WTC11 (cell line): Measurements from ENCODE around the gene EDEM2.

Source experiments
- CBFB ChIP-seq: sonication (generic); formaldehyde crosslinking; IDR thresholded peaks from 2 replicates; pipeline ENCODE4 v1.8.1; 2022; ENCODE audit warnings: mild to moderate bottlenecking, low read depth, missing genetic modification reagents
- CTCF ChIP-seq: fragments of 200-600 bp; IDR thresholded peaks from 2 replicates; pipeline ENCODE4 v1.8.0; 2022; ENCODE audit warnings: antibody characterized with exemption
- MAX ChIP-seq: sonication (generic); formaldehyde crosslinking; IDR thresholded peaks from 2 replicates; pipeline ENCODE4 v1.8.0; 2022; ENCODE audit warnings: mild to moderate bottlenecking, missing genetic modification reagents
- MYBL2 ChIP-seq: sonication (generic); formaldehyde crosslinking; IDR thresholded peaks from 2 replicates; pipeline ENCODE4 v1.8.1; 2023; ENCODE audit warnings: mild to moderate bottlenecking, moderate library complexity, missing genetic modification reagents
- NFE2L1 ChIP-seq: sonication (generic); formaldehyde crosslinking; IDR thresholded peaks from 2 replicates; pipeline ENCODE4 v1.8.1; 2023; ENCODE audit warnings: missing genetic modification reagents
- NR3C1 ChIP-seq: sonication (generic); formaldehyde crosslinking; conservative IDR thresholded peaks from 2 replicates; pipeline ENCODE4 v1.8.1; 2023; ENCODE audit warnings: low read depth, mild to moderate bottlenecking, missing genetic modification reagents
- SP1 ChIP-seq: sonication (generic); formaldehyde crosslinking; conservative IDR thresholded peaks from 2 replicates; pipeline ENCODE4 v1.8.1; 2022; ENCODE audit warnings: missing genetic modification reagents
- TCF7 ChIP-seq: sonication (generic); formaldehyde crosslinking; IDR thresholded peaks from 2 replicates; pipeline ENCODE4 v1.8.0; 2022; ENCODE audit warnings: mild to moderate bottlenecking, low read depth, missing genetic modification reagents, moderate library complexity
- TEAD4 ChIP-seq: sonication (generic); formaldehyde crosslinking; IDR thresholded peaks from 2 replicates; pipeline ENCODE4 v1.8.0; 2022; ENCODE audit warnings: mild to moderate bottlenecking, missing genetic modification reagents
- ZNF423 ChIP-seq: fragments of 250-450 bp; sonication (Bioruptor Pico); IDR thresholded peaks from 2 replicates; pipeline ENCODE4 v2.1.2; 2022; ENCODE audit warnings: mild to moderate bottlenecking, moderate library complexity
- ZNF512 ChIP-seq: sonication (generic); formaldehyde crosslinking; IDR thresholded peaks from 2 replicates; pipeline ENCODE4 v1.8.1; 2022; ENCODE audit warnings: missing genetic modification reagents, borderline replicate concordance
- TF ChIP-seq, protein P1 (sequence below): sonication (generic); formaldehyde crosslinking; IDR thresholded peaks from 2 replicates; pipeline ENCODE4 v1.8.1; 2023; ENCODE audit warnings: mild to moderate bottlenecking, missing genetic modification reagents, borderline replicate concordance
- TF ChIP-seq, protein P2 (sequence below): sonication (generic); formaldehyde crosslinking; IDR thresholded peaks from 2 replicates; pipeline ENCODE4 v1.8.0; 2022; ENCODE audit warnings: mild to moderate bottlenecking, missing genetic modification reagents

DNA sequence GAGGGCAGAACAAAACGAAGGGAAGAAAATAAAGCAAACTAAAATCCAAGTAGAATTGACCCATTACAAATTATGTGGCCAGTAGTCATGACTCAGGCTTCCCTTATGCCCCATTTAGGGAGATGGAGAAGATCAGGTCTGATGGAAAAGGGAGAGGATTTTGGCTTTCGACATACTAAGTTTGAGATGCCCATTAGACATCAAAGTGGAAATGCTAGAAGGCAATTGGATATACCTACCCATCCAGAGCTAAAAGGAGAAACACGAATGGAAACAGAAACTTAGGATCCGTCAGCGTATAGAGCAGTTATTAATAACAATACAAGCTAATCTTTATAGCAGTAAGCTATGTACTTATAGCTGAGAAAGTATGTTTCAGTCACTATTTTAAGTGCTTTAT is 59.3 kb downstream of the EDEM2 start:
- TF ChIP-seq CTCF (no peak), CBFB (CRISPR knock-in tag) (no peak), TEAD4 (CRISPR knock-in tag) (no peak), ZNF423 (CRISPR knock-in tag) (no peak), SP1 (CRISPR knock-in tag) (no peak), NFE2L1 (CRISPR knock-in tag) (no peak), NR3C1 (no peak), TCF7 (CRISPR knock-in tag) (no peak), MAX (no peak), MYBL2 (CRISPR knock-in tag) (no peak), ZNF512 (CRISPR knock-in tag) (no peak)
- TF ChIP-seq, protein P1, sequence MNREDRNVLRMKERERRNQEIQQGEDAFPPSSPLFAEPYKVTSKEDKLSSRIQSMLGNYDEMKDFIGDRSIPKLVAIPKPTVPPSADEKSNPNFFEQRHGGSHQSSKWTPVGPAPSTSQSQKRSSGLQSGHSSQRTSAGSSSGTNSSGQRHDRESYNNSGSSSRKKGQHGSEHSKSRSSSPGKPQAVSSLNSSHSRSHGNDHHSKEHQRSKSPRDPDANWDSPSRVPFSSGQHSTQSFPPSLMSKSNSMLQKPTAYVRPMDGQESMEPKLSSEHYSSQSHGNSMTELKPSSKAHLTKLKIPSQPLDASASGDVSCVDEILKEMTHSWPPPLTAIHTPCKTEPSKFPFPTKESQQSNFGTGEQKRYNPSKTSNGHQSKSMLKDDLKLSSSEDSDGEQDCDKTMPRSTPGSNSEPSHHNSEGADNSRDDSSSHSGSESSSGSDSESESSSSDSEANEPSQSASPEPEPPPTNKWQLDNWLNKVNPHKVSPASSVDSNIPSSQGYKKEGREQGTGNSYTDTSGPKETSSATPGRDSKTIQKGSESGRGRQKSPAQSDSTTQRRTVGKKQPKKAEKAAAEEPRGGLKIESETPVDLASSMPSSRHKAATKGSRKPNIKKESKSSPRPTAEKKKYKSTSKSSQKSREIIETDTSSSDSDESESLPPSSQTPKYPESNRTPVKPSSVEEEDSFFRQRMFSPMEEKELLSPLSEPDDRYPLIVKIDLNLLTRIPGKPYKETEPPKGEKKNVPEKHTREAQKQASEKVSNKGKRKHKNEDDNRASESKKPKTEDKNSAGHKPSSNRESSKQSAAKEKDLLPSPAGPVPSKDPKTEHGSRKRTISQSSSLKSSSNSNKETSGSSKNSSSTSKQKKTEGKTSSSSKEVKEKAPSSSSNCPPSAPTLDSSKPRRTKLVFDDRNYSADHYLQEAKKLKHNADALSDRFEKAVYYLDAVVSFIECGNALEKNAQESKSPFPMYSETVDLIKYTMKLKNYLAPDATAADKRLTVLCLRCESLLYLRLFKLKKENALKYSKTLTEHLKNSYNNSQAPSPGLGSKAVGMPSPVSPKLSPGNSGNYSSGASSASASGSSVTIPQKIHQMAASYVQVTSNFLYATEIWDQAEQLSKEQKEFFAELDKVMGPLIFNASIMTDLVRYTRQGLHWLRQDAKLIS (CRISPR knock-in tag), result no peak
- TF ChIP-seq, protein P2, sequence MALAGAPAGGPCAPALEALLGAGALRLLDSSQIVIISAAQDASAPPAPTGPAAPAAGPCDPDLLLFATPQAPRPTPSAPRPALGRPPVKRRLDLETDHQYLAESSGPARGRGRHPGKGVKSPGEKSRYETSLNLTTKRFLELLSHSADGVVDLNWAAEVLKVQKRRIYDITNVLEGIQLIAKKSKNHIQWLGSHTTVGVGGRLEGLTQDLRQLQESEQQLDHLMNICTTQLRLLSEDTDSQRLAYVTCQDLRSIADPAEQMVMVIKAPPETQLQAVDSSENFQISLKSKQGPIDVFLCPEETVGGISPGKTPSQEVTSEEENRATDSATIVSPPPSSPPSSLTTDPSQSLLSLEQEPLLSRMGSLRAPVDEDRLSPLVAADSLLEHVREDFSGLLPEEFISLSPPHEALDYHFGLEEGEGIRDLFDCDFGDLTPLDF, result no peak
